SK-N-SH (cell line): ENCODE data around the gene PARP11. TPM values are rescaled to one million over a fixed set of nuclear protein-coding genes. Genes with fewer than 3 reads are reported as not detected.

ENCODE experiments used
- CTCF ChIA-PET: fragments of 300-600, 350-600 bp; formaldehyde crosslinking; extraction: SDS; loops from one replicate; lab custom pipeline; 2021; lab: Yijun Ruan, JAX
- POLR2A ChIA-PET: fragments of 350-600 bp; sonication (Branson Sonifier 250); formaldehyde crosslinking; extraction: SDS; loops from one replicate; lab custom pipeline; 2020; ENCODE audit warnings: antibody characterized with exemption, inconsistent platforms; lab: Yijun Ruan, JAX
- DNase-seq: peaks from one replicate; pipeline ENCODE4 v3.0.0; 2012
- H2AFZ ChIP-seq: fragments of 200-600 bp; sonication (generic); 2 replicates; pipeline ENCODE4 v1.8.1; 2016; ENCODE audit warnings: antibody characterized with exemption, mild to moderate bottlenecking, low read depth
- H3F3A ChIP-seq: fragments of 200-600 bp; sonication (generic); replicated peaks from 2 replicates; pipeline ENCODE3; 2016; ENCODE audit warnings: antibody characterized with exemption, mild to moderate bottlenecking; ENCODE audit not compliant: insufficient read depth
- H3K27ac ChIP-seq, 2 experiments: fragments of 200-500 bp in 1 of 2; fragments of 200-600 bp in 1 of 2; sonication (Bioruptor generic) in 1 of 2; sonication (generic), shearing (Covaris generic) in 1 of 2; 2 replicates each; pipeline versions ENCODE4 v1.5.1 to v1.6.1; 2014 to 2016; ENCODE audit warnings: low read depth in 2 of 2, inconsistent platforms in 1 of 2, low read length in 1 of 2, mild to moderate bottlenecking in 1 of 2, mixed read lengths in 1 of 2
- H3K27me3 ChIP-seq: fragments of 200-600 bp; sonication (generic), shearing (Covaris generic); 2 replicates; pipeline ENCODE4 v1.6.1; 2016; ENCODE audit warnings: mixed run types; ENCODE audit not compliant: insufficient read depth
- H3K36me3 ChIP-seq, 2 experiments: fragments of 200-500 bp in 1 of 2; fragments of 200-600 bp in 1 of 2; sonication (Bioruptor generic) in 1 of 2; sonication (generic) in 1 of 2; replicated peaks in 1 of 2; 2 replicates each; pipeline versions ENCODE3 to v1.5.1; 2014 to 2016; ENCODE audit warnings: low read length in 1 of 2, mild to moderate bottlenecking in 1 of 2; ENCODE audit not compliant: insufficient read depth in 2 of 2, control insufficient read depth in 1 of 2
- H3K4me1 ChIP-seq, 2 experiments: fragments of 200-500 bp in 1 of 2; fragments of 200-600 bp in 1 of 2; sonication (Bioruptor generic) in 1 of 2; sonication (generic), shearing (Covaris generic) in 1 of 2; 2 replicates each; pipeline versions ENCODE4 v1.5.1 to v1.6.1; 2014 to 2016; ENCODE audit warnings: low read depth in 1 of 2, low read length in 1 of 2, mixed run types in 1 of 2; ENCODE audit not compliant: insufficient read depth in 2 of 2, control insufficient read depth in 1 of 2
- H3K4me2 ChIP-seq: fragments of 200-600 bp; sonication (generic), shearing (Covaris generic); 2 replicates; pipeline ENCODE4 v1.6.1; 2017; ENCODE audit warnings: mixed run types
- H3K4me3 ChIP-seq, 2 experiments: fragments of 200-500 bp in 1 of 2; fragments of 200-600 bp in 1 of 2; sonication (Bioruptor generic) in 1 of 2; sonication (generic), shearing (Covaris generic) in 1 of 2; 2 replicates each; pipeline versions ENCODE4 v1.5.1 to v1.8.1; 2014 to 2016; ENCODE audit warnings: low read depth in 2 of 2, inconsistent platforms in 1 of 2, low read length in 1 of 2, mild to moderate bottlenecking in 1 of 2, mixed read lengths in 1 of 2, moderate library complexity in 1 of 2
- H3K79me2 ChIP-seq: fragments of 200-600 bp; sonication (generic); 2 replicates; pipeline ENCODE4 v1.8.1; 2017; ENCODE audit warnings: mild to moderate bottlenecking; ENCODE audit not compliant: insufficient read depth
- H3K9ac ChIP-seq: fragments of 200-600 bp; sonication (generic); 2 replicates; pipeline ENCODE4 v1.6.1; 2017; ENCODE audit warnings: mixed run types
- H3K9me2 ChIP-seq: fragments of 200-600 bp; sonication (generic); 2 replicates; pipeline ENCODE4 v1.6.1; 2017; ENCODE audit warnings: mixed run types
- H3K9me3 ChIP-seq: fragments of 200-600 bp; sonication (generic); 2 replicates; pipeline ENCODE4 v1.6.1; 2017; ENCODE audit warnings: mixed run types, mild to moderate bottlenecking, moderate library complexity
- H4K20me1 ChIP-seq: fragments of 200-600 bp; sonication (generic); 2 replicates; pipeline ENCODE4 v1.6.1; 2017; ENCODE audit warnings: mild to moderate bottlenecking, mixed run types; ENCODE audit not compliant: insufficient read depth
- CTCF ChIP-seq: fragments of 200-600 bp; sonication (generic); IDR thresholded peaks from 2 replicates; pipeline ENCODE4 v1.6.1; 2017; ENCODE audit warnings: antibody characterized with exemption, mild to moderate bottlenecking, moderate library complexity
- ELF1 ChIP-seq: IDR thresholded peaks from 2 replicates; pipeline ENCODE4 v1.4.0; 2012
- EZH2phosphoT487 ChIP-seq: fragments of 200-600 bp; sonication (generic); IDR thresholded peaks from 2 replicates; pipeline ENCODE4 v1.6.1; 2017; ENCODE audit warnings: low read depth, mixed run types, mild to moderate bottlenecking, antibody characterized with exemption, moderate library complexity, borderline replicate concordance
- FOSL2 ChIP-seq: IDR thresholded peaks from 2 replicates; pipeline ENCODE4 v1.4.0; 2012; ENCODE audit warnings: low read depth, mild to moderate bottlenecking, moderate library complexity, borderline replicate concordance
- FOXJ3 ChIP-seq: sonication (generic); formaldehyde crosslinking; IDR thresholded peaks from 2 replicates; pipeline ENCODE4 v1.5.1; 2020; ENCODE audit warnings: mild to moderate bottlenecking, missing genetic modification reagents
- GABPA ChIP-seq: IDR thresholded peaks from 2 replicates; pipeline ENCODE4 v1.4.0; 2012; ENCODE audit warnings: low read depth, mild to moderate bottlenecking
- IRF3 ChIP-seq: fragments of 150-350 bp; IDR thresholded peaks from 2 replicates; pipeline ENCODE4 v1.6.1; 2016; ENCODE audit warnings: mild to moderate bottlenecking, low read depth, low read length
- JUND ChIP-seq: IDR thresholded peaks from 2 replicates; pipeline ENCODE4 v1.4.0; 2012
- MEF2A ChIP-seq: IDR thresholded peaks from 2 replicates; pipeline ENCODE4 v1.4.0; 2012; ENCODE audit warnings: low read depth, borderline replicate concordance
- NFIC ChIP-seq: IDR thresholded peaks from 2 replicates; pipeline ENCODE4 v1.4.0; 2012; ENCODE audit warnings: borderline replicate concordance
- NRF1 ChIP-seq: IDR thresholded peaks from 2 replicates; pipeline ENCODE4 v1.6.1; 2012; ENCODE audit warnings: low read depth, mild to moderate bottlenecking, low read length
- POLR2AphosphoS5 ChIP-seq: IDR thresholded peaks from 2 replicates; pipeline ENCODE4 v1.6.1; 2012; ENCODE audit warnings: low read depth, low read length
- RAD21 ChIP-seq: IDR thresholded peaks from 2 replicates; pipeline ENCODE4 v1.6.1; 2012; ENCODE audit warnings: mild to moderate bottlenecking, low read length
- REST ChIP-seq: IDR thresholded peaks from 2 replicates; pipeline ENCODE4 v1.6.1; 2012; ENCODE audit warnings: mild to moderate bottlenecking, low read depth, low read length, moderate library complexity
- RFX5 ChIP-seq: IDR thresholded peaks from 2 replicates; pipeline ENCODE4 v1.6.1; 2012; ENCODE audit warnings: mild to moderate bottlenecking, improper control_type of control experiment, low read length
- RXRA ChIP-seq: IDR thresholded peaks from 2 replicates; pipeline ENCODE4 v1.4.0; 2012; ENCODE audit warnings: low read depth, mild to moderate bottlenecking, borderline replicate concordance
- SMC3 ChIP-seq: IDR thresholded peaks from 2 replicates; pipeline ENCODE4 v1.6.1; 2012; ENCODE audit warnings: low read depth, low read length, improper control_type of control experiment
- TAF1 ChIP-seq: IDR thresholded peaks from 2 replicates; pipeline ENCODE4 v1.6.1; 2012; ENCODE audit warnings: low read depth, mild to moderate bottlenecking, low read length, moderate library complexity, borderline replicate concordance
- WGBS: methylation state at CpG from one replicate; pipeline ENCODE4 v1.1.6; 2017; ENCODE audit warnings: low lambda C conversion rate; 5-methylcytosine and 5-hydroxymethylcytosine counted together
- polyA plus RNA-seq, 3 experiments: library from polyadenylated mRNA; depleted of rRNA; stranded (reverse); fragments of >200 nt; gene quantifications; 2 replicates each; pipeline ENCODE4 v1.2.3, GENCODE V29; 2012

PARP11 gene
- polyA plus RNA-seq, 1 of the 3 experiments (the other 2 are of a cell fraction) = 1.8 TPM

GRCh38 chr12:3836641-3837040 lies 36.6 kb downstream of the PARP11 start:
- Histone ChIP-seq H2AFZ (no peak overlapping the region), H3K27ac (no peak overlapping the region), H3F3A (no peaks in the 10 kb centered on the region), H3K36me3 (no peaks in the 10 kb centered on the region), H3K4me3 (no peak overlapping the region), H3K9ac (no peak overlapping the region), H3K4me2 (no peak overlapping the region), H3K27me3 (no peaks in the 10 kb centered on the region), H4K20me1 (no peaks in the 10 kb centered on the region), H3K4me1 (no peaks in the 10 kb centered on the region), H3K9me3 (no peaks in the 10 kb centered on the region), H3K79me2 (no peaks in the 10 kb centered on the region), H3K9me2 (no peaks in the 10 kb centered on the region)
- ChIA-PET POLR2A (no interaction called here), CTCF (interaction anchor here (0.6 kb wide), 1 partner anchor 50 kb away, joined by 3 read pairs; no protein-coding TSS in a partner anchor)
- 80% methylated on average over 3 of the region's 3 CpGs for WGBS
- DNase-seq = no peak
- TF ChIP-seq SMC3 = no peak
- no peak for TF ChIP-seq FOXJ3 (CRISPR knock-in tag)
- TF ChIP-seq MEF2A = no peak
- no peak for TF ChIP-seq JUND
- no peak for TF ChIP-seq TAF1
- no peak for TF ChIP-seq POLR2AphosphoS5
- no peak for TF ChIP-seq FOSL2
- no peak for TF ChIP-seq RFX5

- Histone ChIP-seq H3K4me1 (no peaks in the 10 kb centered on the region), H3K9ac (no peak overlapping the region), H2AFZ (no peak overlapping the region), H3K9me2 (no peaks in the 10 kb centered on the region), H3K27me3 (no peaks in the 10 kb centered on the region), H3K9me3 (no peaks in the 10 kb centered on the region), H3K4me2 (no peak overlapping the region), H3F3A (no peaks in the 10 kb centered on the region), H3K79me2 (no peaks in the 10 kb centered on the region), H3K27ac (no peak overlapping the region), H3K36me3 (no peaks in the 10 kb centered on the region), H3K4me3 (no peak overlapping the region), H4K20me1 (no peaks in the 10 kb centered on the region)
- DNase-seq = no peak
- 44% methylated on average over 2 of the region's 2 CpGs for WGBS
- CTCF ChIA-PET = interaction anchor here (1.5 kb wide), 1 partner anchor 11 kb away, joined by 3 read pairs; no protein-coding TSS in a partner anchor
- POLR2A ChIA-PET = no interaction called here
- no peak for TF ChIP-seq ELF1
- no peak for TF ChIP-seq RXRA
- no peak for TF ChIP-seq IRF3
- no peak for TF ChIP-seq NFIC
- no peak for TF ChIP-seq CTCF
- TF ChIP-seq SMC3 = no peak
- no peak for TF ChIP-seq REST
- no peak for TF ChIP-seq NRF1
- no peak for TF ChIP-seq EZH2phosphoT487
- TF ChIP-seq GABPA = no peak
- TF ChIP-seq RAD21 = no peak
- TF ChIP-seq, all 33 proteins: peak for 0
Observed at GRCh38 chr12:3835914-3836313, 37.3 kb downstream of the PARP11 start.
